Fibroblast of skin of left quadriceps (primary cell): ENCODE data around the gene TEX101.
"Not testable (repeated sequence)": the region's sequence is repeated elsewhere in the genome, so short reads cannot be mapped to it uniquely, and the experiment has no call there.

ENCODE experiments used
- DNase-seq, 2 experiments: peaks; one replicate each; pipeline ENCODE4 v3.0.0-alpha.2; 2013; ENCODE audit warnings: low read depth in 2 of 2

TEX101 gene, protein sequence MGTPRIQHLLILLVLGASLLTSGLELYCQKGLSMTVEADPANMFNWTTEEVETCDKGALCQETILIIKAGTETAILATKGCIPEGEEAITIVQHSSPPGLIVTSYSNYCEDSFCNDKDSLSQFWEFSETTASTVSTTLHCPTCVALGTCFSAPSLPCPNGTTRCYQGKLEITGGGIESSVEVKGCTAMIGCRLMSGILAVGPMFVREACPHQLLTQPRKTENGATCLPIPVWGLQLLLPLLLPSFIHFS

DNA sequence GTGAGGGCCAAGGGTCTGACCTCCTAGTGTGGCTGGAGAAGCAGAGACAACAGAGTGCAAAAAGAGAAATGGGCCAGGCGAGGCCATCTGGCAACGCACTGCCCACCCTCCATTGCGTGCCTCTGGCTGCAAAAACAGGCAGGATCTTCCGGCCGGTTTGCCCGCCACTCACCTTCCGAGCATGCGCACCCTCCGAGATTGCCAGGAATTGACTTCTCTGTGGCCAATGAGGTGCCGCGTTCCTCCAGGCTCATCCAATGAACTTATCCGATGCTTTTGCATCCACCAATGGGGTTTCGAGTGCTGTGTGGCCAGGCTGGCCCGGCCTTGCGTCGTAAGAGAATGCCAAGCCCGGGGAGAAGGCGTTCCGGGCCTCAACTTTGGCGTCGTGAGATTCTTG, at the start of gene TEX101:
TEX101 (plus strand) TSS at position 337 of the 400 bp plus-strand sequence. CDS start 1,030 bp downstream, outside the sequence.
- DNase-seq, result no peak

DNA sequence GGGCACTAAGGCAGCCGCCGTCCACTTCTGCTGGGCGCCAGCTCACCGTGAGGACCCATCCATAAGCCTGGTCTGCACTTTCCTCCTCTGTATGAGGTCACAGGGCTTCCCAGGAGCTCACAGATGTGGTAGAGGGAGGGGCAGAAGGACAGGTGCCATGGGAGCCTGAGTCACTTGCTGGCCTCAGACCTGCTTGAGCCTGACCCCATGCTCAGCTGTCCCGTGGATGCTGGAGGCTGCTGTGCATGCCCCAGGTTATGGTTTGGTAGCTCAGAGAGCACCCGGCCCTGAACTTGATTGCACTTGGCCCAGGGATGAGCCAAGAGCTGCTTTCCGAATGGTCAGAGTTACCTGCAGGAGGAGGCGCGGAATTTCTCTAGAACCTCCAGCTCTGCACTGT, 49.0 kb upstream of the TEX101 start:
- not testable (repeated sequence) for DNase-seq

DNA sequence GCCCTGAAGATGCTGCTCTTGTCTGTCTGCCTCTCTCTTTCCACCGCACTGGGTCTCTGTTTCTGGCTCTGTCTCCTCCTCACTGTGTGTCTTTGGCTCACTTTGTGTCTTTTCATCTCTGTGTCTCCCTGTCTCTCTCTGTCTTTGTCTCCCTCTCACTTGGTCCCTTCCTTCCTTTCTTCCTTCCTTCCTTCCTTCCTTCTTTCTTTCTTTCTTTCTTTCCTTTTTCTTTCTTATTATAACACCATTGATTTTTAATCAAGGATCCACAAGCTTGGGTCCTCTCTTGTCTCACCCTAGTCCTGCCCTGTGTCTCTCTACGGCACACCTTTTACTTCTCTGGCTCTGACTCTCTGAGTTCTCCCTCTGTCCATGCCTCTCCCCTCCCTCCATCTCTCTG, 46.9 kb upstream of the TEX101 start:
- no peak for DNase-seq

DNA sequence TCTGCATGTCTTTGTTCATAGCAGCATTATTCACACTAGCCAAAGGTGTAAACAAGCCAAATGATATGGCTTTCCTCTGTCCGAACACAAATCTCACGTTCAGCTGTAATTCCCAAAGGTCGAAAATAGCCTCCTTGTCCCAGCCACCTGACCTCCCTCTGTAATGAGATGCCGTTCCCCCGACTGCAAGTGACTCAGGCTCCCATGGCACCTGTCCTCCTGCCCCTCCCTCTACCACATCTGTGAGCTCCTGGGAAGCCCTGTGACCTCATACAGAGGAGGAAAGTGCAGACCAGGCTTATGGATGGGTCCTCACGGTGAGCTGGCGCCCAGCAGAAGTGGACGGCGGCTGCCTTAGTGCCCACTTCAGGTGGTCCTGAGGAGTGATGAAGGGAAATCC, 45.8 kb upstream of the TEX101 start:
- DNase-seq, result not testable (repeated sequence)

DNA sequence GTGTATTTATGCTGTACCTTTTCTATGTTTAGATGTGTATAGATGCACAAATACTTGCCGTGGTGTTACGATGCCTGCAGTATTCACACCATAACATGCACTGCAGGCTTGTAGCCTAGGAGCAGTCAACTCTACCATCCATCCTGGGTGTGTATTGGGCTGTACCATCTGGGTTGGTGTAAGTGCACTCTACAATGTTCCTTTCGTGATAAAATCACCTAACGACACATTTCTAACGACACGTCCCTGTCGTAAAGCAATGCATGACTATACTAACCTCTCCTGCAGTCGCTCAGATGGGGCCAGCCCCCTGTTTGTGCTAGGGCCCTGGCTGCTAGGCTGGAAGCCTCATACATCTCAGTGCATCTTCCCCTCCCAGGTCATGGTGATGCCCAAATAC, 42.8 kb upstream of the TEX101 start:
- DNase-seq, result no peak

DNA sequence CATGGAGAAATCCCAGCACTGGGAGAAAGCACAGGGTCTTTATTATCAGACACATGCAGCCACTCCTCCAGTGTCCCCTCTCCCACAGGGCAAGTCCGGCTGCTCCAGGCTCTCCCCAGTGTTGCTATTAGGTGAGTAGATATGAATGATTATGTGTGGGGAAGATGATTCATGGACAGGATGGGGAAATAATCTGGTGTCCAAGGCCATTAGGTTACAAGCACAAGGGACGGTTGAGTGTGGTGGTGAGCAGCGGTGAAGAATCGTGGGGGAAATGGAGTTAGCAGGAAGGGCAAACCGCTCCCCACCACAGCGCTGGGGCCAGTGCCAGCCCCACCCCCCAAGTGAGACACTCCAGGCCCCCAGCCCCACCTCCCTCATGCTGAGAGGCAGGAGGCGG, 42.2 kb upstream of the TEX101 start:
- no peak for DNase-seq

DNA sequence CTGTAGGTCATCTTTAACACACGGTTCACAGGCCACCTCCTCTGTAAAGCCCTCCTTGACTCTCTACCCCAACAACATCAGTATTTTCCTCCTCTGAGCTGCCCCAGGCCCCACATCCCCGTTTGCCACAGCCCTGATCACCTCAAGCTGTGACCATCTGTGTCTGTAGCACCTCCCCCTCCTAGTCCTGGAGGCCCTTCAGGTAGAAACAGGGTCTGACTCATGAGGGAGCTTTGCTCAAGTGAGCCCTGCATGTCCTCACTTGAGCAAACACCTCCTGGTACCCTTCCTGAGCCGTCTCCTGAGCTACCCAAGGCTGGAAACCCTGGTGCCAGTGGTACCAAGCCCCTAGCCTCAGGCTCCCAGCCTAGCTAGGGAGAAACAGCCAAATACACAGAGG, 37.1 kb upstream of the TEX101 start:
- DNase-seq, result not testable (repeated sequence)

DNA sequence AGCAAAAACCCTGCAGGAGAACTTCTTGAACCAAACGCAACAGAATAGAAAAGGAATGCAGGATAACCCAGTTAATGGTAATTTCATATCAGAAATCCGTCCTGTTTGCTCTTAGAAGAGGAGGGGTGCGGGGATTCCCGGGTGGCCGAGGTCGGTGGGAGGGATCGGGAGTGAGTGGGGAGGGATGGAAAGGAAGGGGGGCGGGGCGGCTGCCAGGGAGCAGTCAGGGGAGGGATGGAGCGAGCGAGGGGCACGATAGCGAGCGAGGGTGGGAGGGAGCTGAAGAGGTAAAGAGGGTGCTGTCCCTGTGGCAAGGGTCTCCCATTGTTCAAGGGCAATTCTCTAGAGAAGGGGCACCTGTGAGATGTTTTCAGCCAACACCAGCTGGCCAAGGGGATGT, 34.7 kb upstream of the TEX101 start:
- DNase-seq, result no peak

DNA sequence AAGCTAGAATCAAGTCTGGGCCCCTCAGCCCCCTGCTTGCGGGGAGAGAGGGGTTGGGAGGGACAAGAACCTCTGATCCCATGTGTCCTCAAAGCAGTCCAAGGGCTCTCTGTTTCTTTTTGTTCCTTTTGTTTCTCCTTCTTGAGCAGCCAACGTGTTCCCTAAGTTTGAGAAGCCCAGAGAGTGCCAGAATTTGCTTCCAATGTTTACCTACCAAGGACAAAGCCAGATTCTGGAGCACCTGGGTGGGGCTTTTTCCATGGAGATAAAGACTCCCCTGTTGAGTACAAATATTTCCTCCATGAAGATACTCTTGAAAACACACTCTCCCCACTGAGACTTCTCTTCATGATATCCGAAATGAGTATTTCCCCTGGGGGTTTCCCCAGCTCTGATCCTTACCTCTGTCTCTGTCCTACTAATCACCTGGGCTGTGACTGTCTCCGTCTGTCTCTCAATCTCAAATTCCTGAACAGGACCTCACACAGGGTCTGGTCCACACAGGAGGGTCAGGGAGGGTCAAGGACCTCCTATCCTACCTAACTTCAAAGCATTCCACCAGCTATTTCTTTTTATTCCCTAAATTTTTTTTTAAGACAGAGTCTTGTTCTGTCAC, 33.8 kb upstream of the TEX101 start:
- DNase-seq, result no peak

DNA sequence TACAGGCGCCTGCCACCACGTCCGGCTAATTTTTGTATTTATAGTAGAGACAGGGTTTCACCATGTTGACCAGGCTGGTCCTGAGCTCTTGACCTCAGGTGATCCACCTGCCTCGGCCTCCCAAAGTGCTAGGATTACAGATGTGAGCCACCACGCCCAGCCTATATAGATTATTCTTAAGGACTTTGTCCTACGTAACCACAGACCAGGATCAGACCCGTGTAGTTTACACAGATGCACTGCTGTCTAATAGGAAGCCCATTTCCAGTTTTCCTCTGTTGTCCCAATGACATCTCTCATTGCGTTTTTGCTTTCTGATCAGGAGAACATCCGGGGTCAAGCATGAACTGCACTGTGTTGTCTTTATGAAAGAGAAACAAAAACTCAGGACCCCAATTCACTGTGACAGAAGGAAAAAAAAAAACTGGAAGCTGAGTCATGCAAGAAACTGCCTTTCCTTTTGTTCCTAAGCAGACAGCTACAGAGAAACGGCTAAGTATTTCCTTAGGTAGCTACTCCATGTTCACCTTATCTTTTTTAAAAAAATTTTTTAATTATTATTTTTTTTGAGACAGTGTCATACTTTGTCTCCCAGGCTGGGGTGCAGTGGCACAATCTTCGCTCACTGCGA, 32.0 kb upstream of the TEX101 start:
- DNase-seq, result not testable (repeated sequence)

DNA sequence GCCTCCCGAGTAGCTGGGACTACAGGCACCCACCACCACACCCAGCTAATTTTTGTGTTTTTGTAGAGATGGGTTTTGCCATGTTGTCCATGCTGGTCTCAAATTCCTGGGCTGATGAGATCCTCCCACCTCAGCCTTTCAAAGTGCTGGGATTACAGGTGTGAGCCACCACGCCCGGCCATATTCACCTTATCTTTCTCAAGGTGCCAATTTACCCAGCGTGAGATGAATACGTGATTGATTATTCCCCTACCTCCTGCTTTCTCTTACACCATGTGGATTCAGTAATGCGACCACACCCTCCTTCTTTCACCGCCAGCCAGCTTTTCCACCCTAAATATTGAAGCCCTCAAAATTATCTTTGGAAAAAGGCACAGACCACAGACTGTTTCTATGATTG, 31.4 kb upstream of the TEX101 start:
- not testable (repeated sequence) for DNase-seq

DNA sequence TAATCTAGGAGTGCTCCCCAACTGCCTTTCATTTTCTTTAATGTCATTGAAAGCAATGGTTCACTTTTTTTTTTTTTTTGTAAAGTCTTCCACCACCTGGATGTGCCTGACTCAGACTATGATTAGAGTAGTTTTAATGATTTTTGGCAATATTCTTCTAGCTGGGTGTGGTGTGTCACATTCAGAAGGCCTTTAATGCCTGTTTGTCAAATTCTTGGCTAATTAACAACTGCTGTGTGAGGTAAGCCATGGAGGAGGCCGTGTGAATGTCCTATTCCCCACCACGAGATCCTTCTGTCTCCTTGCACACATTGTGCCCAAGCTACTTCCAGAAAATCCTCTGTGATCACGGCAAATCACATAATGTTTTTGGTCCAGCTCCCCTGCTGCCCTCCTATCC, 30.9 kb upstream of the TEX101 start:
- DNase-seq, result not testable (repeated sequence)

DNA sequence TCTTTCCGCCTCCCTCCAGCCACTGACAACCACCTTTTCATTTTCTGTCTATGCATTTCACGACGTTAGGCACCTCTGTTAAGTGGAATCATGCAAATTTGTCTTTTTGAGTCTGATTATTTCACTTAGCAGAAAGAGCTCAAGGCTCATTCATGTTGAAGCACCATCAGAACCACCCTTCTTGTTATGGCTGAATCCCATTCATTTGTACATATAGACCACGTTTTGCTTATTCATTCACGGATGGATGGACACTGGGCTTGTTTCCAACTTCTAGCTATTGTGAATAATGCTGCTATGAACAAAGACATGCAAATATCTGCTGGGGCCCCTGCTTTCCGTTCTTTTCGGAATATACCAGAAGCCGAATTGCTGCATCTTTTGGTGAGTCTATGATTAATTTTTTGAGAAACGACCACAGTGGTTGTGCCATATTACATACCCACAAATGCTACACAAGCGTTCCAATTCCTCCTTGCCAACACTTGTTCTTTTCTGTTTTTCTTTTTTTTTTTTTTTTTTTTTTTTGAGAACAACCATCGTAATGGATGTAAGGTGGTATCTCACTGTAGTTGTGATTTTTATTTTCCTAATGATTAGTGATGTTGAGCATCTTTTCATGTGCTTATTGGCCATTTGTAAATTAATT, 23.7 kb upstream of the TEX101 start:
- not testable (repeated sequence) for DNase-seq

DNA sequence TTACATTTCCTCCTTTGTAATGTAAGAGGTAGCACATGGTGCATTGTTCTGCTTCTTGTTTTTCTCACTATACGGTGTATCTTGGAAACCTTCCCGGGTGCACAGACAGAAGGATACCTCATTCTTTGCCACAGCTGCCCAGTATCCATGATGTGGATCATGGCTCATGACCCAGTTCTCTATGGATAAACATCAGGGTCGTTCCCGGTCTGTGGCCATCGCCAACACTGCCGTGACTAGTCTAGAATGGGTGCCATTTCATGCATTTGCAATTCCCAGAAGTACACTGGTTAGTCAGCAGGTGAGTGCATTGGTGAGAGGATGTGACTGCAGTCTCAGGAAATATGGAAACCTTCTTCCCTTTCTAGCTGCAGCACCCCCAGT, 23.1 kb upstream of the TEX101 start:
- DNase-seq, result not testable (repeated sequence)

DNA sequence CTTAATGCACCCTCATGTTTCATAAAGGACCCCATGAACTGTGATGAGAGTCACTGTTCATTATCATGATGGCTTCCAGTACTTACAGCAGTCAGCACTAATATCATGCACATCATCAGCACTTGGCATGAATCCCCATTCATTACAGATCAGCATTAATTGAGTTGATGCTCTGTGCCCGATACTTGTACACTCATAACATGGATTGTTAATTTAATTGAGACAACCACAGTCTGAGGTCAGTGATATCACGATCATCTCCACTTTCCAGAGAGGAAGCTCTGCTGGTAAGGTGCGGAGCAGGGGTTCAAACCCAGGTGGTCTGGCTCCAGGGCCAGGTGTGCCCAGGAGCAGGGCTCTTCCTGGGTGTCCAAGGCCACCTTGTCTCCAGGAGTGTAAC, 21.2 kb upstream of the TEX101 start:
- DNase-seq, result not testable (repeated sequence)

DNA sequence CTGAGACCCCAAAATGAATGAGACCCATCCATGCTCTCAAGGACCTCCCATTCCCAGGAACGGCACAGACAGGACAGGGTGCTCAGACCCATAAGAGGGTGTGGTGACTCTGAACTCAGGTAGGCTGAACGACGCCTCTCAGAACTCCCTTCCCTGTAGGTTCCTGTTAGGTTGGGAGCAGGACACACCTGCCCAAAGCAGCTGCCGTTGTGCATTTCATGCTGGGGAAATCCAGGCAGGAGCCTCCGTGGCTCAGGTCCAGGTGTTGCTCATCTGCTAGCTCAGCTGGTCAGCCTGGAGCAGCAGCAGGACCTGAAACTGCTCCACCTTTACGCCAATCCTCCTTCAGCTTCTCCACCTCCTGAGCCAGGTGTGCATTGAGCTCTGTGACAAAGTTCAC, 19.1 kb upstream of the TEX101 start:
- DNase-seq, result no peak

DNA sequence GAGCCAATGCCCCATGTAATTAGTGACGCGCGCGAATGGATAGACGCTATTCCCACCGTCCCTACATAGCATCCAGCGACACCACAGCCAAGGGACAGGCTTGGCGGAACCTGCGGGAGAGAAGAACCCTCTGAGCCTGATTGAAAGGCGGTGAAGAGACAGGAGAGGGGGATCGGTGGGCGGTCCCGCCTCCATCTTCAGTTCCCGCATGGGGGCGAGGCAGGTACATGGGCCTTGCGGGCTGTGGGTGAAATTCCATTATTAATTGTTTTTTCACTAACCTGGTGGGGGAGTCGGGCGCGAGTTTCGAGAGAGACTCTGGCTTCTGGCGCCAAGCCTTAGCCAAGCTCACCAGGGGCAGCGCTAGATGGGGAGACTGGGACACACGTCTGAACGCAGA, 8.4 kb upstream of the TEX101 start:
- DNase-seq, result no peak

DNA sequence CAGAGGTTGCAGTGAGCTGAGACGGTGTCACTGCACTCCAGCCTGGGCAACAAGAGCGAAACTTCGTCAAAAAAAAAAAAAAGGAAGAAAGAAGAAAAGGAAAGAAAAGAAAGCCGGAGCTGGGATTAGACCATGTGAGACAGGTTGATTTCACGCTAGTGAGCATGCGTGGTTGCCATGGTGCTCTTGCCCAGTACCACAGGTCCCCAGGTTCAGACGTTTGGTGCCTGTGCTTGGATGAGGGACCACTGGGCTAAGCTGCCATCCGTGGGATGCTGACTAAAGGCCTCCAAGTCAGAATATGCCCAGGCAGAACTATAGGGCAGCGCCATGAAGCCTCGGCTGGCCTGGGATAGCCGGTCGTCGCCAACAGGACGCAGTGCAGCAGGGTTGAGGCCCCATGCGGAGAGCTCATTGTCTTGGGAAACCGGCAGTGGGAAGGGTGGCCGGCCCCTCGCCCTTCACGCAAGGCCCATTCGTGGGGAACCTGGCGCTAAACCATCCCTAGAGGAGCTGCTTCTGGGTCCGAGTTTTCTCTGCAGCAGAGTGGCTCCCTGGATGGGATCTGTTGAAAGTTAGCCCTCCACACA, 7.2 kb upstream of the TEX101 start:
- DNase-seq, result no peak

DNA sequence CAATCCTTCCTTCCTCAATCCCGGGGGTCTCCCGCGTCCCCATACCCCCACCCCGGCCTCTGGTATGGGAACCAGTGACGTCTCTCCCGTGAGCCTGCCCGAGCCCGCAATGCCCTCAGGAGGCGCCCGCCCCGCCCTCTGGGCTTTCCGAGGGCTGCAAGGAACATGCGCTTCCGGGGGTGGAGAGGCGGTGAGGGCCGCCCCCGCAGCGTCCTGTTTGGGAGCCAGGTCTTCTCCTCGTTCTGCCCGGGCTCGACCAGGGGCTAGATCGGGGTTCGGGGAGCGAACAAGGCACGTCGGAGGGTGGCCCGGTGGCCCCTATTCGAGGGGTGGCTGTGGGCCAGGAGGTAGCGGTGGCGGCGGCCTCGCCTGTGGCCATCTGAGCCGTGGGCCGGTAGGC, 6.6 kb upstream of the TEX101 start:
- DNase-seq, result no peak

DNA sequence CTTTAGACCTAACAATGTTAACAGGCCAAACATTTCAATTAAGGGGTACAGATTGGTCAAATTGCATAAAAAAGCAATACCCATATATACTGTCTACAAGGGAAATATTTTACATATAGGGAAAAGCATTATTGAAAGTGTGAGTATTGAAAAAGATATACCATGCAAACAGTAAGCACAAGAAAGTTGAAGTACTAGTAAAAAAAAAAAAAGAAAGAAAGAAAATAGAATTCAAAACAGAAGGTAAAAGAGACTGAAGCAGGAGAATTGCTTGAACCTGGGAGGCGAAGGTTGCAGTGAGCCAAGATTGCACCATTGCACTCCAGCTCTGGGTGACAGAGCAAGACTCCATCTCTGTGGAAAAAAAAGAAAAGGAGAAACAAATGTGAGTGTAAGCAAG, 5.3 kb upstream of the TEX101 start:
- no peak for DNase-seq

DNA sequence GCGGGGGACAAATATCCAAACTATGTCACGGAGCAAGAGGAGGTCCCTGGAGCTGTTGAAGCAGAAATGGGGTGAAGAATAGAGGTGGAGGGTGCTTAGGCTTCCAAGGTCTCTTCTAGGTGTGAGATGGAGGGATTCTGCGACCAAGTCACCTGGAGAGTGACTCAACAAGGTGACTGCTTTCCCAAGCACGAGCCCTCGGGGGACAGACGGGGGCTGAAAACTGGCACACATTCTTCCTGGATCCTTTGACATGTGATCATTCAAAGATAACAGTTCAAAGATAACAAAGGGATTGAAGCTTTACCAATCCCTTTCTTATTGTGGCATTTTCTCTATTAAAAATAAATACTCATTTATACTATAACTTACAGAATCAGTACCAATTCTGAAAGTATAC, 2.2 kb upstream of the TEX101 start:
- no peak for DNase-seq

DNA sequence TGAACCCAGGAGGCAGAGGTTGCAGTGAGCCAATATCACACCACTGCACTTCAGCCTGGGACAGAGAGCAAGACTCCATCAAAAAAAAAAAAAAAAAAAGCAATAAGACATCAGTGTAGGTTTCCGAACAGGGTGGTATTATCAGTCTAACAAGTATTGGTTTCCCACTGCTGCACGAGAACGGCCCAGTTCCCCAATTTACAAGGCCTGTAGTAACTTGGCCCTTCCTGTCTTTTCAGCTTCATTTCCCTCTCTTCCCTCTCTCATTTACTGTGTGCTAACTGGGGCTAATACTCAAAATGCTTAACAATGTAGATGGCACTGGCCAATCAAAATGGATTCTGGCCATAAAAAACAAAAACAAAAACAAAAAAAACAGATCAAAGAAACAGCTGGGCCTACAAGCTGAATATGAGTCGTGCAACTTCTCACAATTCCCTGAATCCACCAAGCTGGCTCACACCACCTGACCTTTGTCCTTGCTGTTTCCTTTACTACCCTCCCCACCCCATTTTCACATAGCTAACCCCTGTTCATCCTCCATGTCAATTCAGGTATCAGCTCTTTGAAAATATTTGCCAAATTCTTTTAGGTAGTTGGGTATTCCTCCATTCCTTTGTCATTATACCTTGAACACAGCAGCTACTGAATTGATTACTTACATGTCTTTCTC, 2.4 kb downstream of the TEX101 start:
- DNase-seq, result no peak
